IPS DF 4.7 (cell line): Measurements from ENCODE around the gene GOLGA3.
A peak's percentile ranks its signal among the peaks of the same experiment; 100 is the strongest.
"Not testable (repeated sequence)": the region's sequence is repeated elsewhere in the genome, so short reads cannot be mapped to it uniquely, and the experiment has no call there.

Source experiments
- DNase-seq: peaks from one replicate; pipeline ENCODE4 v3.0.0-alpha.2; 2013; ENCODE audit warnings: low spot score; ENCODE audit errors: extremely low read depth

Gene GOLGA3

GRCh38 chr12:132847363-132848356, 19.0 kb upstream of the GOLGA3 start:
- peak; percentile 64 for DNase-seq

DNA sequence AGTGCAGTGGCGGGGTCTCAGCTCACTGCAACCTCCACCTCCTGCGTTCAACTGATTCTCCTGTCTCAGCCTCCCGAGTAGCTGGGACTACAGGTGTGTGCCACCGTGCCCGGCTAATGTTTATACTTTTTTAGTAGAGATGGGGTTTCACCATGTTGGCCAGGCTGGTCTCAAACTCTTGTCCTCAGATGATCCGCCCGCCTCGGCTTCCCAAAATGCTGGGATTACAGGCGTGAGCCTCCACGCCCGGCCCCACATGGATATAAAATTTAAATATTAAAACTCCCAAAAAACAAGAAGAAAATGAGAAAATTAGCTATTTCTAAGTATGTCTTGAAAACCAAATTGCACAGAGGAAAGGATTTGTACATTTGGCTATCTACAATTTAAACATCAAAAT, 16.0 kb upstream of the GOLGA3 start:
- not testable (repeated sequence) for DNase-seq

DNA sequence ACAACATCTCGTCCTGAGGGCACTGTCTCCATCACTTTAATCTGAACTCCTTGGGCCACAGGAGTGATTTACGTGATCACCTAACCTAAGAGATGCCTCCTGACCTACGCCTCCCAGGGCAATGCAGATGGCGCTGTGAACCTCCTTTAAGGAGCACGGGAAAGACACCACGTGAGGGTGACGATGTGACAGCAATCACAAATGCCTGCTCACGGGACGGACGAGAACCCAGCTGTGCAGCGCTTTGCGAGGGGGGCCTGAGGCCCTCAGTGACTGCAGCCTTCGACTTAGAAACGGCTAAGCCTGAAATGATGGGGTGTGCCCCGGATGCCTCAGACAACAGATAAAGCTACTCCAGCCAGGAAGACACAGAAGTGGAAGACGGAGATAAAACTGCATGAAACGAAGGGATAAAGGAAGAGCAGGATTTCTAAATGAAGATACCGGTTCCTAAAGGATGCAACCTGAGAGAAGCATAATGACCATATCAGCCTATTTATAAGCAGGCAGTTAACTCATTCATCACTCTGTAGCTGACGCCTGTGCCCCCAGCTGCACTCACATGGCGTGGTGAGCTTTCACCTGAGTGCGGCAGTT, 13.9 kb upstream of the GOLGA3 start:
- no peak for DNase-seq

DNA sequence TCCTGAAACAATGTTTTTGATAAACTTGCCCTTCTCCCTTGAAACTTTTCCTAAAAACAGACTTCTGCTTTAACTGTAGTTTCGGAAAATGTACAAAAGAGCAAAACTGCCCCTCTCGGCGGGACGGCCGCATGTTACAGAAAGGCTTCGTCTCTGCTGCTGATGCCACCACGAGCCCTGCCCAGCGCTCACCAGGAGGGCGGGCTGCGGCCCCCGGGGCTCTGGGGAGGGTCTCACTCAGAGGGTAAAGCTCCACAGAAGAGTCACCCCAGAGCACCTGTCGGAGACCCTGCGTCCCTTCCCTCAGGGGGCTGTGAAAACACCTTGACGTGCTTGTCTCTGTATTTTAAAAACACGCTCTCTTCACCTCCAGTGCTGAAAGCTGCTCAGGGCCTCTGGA, 12.5 kb upstream of the GOLGA3 start:
- DNase-seq = no peak

GRCh38 chr12:132840536-132840935, 11.9 kb upstream of the GOLGA3 start:
- no peak for DNase-seq

DNA sequence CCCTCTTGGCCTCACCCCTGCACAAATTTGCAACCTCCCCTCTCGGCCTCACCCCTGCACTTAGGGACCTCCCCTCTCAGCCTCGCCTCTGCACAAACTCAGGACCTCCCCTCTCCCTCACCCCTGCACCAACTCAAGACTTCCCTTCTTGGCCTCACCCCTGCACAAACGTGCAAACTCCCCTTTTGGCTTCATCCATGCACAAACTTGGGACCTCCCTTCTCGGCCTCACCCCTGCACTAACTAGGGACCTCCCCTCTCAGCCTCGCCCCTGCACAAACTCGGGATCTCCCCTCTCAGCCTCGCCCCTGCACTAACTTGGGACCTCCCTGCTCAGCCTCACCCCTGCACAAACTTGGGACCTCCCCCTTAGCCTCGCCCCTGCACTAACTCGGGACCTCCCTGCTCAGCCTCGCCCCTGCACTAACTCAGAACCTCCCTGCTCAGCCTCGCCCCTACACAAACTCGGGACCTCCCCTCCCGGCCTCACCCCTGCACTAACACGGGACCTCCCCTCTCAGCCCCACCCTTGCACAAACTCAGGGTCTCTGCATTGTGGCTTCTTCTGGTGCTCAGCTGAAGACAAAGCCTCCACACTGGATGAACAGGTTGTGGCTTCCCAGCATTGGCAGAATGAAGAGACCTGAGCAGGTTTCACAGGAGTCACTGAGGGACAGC, 11.0 kb upstream of the GOLGA3 start:
- DNase-seq = no peak

DNA sequence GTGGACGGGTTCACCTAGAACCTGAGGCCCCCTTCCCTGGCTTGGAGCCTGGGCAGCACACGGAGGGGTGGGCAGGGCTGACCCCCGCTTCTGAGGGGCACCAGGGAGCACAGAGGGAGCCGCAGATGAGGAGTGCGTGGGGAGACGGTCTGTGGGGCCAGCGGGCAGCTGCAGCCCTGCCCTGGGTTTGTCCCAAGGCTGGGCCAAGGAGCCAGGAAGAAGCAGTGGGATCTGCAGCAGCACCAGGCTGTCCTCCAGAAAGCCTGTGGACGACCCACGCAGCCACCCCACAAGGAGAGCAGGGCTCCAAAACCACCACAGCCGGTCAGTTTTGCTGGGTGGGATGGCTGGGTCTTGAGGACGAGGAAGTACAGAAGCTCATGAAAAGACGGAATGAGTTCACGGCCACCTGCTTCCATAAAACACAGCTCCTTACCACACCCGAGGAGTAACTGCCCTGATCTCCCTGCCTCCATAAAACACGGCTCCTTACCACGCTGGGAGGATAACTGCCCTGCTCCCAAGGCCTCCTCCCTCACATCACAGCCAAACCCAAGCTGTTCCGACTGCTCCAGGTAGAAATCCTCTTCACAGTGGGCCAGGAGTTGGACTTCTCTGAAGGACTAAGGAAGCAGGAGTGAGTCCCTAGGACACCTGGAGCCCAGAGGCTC, 9.9 kb upstream of the GOLGA3 start:
- DNase-seq = no peak

DNA sequence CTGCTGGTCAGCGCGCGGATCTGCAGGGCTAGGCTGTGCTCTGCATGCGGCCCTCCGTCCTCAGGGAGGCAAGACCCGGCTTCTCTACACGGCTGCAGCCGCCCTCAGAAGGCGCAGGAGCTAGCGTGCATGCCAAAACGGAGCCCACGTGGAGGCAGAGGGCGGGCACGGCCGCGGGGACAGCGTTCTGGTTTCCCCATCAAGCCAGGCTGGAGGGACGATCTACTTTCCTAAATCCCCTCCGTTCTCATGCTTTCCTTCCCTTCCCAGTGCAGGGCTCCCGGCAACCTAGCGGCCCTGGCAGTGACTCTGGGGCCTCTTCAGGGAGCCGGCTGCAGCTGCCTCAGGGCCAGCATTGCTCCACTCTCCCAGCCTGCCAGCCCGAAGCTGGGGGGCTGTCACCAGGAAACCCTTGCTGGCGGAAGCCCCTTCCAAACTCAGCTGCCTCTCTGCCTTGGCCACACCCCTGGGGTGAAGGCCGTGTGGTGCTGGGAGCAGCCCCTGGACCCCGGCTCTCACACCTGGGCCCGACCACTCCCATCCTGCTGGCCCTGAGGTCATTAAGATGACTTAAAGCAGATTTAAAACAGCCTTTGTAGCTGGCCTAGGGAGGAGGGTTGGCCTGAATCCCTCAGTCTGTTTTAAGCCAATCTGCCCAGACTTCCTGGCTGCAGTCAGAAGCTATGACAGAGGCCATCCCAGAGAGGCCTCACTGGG, 9.2 kb upstream of the GOLGA3 start:
- DNase-seq = no peak

- DNase-seq = no peak
Measured at GRCh38 chr12:132836795-132837331, 8.2 kb upstream of the GOLGA3 start.

DNA sequence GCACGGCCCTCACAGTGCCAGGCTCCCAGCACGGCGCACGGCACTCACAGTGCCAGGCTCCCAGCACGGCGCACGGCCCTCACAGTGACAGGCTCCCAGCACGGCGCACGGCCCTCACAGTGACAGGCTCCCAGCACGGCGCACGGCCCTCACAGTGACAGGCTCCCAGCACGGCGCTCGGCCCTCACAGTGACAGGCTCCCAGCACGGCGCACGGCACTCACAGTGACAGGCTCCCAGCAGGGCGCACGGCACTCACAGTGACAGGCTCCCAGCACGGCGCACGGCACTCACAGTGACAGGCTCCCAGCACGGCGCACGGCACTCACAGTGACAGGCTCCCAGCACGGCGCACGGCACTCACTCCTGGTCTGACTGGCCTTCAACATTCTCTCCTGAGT, 7.6 kb upstream of the GOLGA3 start:
- not testable (repeated sequence) for DNase-seq

- no peak for DNase-seq
Measured at GRCh38 chr12:132835076-132836025, 6.7 kb upstream of the GOLGA3 start.

DNA sequence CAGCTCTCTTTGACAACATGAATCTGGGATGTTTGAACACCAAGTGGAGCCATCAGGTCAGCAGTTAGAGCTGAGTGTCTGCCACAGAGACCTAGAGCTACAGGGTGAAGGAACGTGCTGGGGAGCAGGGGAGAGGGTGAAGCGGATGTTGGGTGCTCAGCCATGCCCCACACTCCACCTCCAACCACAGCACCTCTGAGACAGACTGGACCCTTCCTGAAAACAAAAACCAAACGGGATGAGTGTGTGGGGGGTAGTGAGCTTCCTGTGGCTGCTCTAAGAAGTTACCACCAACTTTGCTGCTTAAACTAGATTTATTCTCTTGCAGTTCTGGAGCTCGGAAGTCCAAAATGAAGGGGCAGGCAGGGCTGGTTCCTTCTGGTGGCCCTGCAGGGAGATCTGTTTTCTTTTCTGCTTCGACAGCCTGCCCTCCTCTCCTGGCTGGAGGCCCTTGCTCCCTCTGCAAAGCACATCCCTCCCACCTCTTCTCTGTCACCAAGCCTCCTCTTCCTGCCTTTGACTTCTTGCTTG, 5.6 kb upstream of the GOLGA3 start:
- DNase-seq = no peak

DNA sequence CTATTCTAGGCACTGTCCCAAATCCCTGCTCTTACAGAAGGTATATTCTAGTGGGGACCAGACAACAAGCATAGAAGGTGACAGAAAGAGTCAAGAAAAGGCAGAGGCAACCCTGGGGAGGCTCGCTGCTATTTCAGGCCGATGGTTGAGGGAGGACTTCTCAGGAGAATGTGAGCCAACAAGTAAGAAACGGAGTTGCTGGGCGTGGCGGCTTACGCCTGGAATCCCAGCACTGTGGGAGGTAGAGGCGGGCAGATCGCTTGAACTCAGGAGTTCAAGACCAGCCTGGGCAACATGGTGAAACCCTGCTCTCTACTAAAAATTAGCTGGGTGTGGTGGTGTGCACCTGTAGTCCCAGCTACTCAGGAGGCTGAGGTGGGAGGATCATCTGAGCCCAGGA, 4.7 kb upstream of the GOLGA3 start:
- DNase-seq = no peak

- DNase-seq = no peak
Measured at GRCh38 chr12:132831771-132832170, 3.1 kb upstream of the GOLGA3 start.

- no peak for DNase-seq
Measured at GRCh38 chr12:132827763-132828703, 636 bp downstream of the GOLGA3 start.

DNA sequence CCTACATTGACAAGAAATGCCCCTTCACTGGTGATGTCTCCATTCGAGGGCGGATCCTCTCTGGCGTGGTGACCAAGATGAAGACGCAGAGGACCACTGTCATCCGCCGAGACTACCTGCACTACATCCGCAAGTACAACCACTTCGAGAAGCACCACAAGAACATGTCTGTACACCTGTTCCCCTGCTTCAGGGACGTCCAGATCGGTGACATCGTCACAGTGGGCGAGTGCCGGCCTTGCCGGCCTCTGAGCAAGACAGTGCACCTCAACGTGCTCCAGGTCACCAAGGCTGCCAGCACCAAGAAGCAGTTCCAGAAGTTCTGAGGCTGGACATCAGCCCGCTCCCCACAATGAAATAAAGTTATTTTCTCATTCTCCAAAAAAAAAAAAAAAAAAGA, 2.8 kb downstream of the GOLGA3 start:
- no peak for DNase-seq

GRCh38 chr12:132825089-132825488, 3.6 kb downstream of the GOLGA3 start:
- no peak for DNase-seq

DNA sequence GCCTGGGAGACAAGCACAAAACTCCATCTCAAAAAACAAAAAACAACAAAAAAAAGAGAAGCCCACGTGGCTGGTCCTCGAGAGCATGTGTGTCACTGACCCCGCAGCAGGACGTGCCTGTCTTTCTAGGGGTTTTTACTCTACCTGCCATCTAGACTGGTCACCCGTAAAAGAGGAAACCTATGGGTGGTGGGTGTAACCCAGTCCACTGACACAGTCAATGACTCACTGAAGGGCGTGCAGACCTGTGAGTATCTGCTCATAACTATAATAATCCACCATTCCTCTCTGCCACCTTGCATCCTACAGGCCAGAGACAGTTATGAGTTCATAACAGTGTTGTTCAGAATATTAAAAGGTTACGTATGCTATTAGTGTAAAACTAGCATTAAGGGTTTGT, 4.6 kb downstream of the GOLGA3 start:
- no peak for DNase-seq
